GM19023 (cell line): ENCODE results near the gene RGS2.

Source experiments
- ATAC-seq: cut with Tn5 transposase; IDR thresholded peaks from one replicate; pipeline ENCODE4 v1.9.1; 2021; ENCODE audit warnings: mild to moderate bottlenecking, moderate library complexity; ENCODE audit not compliant: unreplicated experiment

The RGS2 gene

DNA sequence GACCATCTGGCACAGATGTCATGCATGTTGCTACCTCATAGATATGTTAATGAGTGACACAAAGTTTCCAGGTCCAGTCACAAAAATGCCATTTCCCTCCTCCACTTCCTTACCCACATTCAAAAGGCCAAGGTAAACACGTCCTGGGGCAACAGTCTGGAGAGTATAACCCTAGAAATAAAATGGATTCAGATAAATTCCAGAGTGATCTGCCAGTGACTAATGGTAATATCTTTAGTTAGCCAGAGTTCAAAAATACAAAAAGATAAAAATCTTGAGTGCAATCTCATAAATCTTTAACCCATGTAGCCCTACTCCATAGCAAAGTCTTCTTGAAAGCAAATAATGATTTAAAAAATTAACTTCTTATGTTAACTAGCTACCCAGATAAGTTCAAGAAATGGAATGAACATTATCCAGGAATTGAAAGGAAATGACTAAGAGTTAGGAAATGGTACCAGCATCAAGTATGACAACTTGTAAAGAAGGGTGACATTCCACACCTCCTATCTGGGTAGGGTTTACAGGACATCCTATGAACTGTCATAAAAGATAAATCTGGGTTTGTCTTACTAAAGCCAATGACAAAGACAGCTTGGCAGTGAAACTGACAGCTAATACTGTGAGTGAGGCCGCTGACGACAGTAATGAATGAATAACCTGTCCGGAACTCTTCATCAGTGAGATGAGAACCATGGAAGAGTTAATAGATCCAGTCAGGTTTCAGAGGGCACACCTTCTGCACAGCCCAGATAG, 18.1 kb downstream of the RGS2 start:
- ATAC-seq: no peak

DNA sequence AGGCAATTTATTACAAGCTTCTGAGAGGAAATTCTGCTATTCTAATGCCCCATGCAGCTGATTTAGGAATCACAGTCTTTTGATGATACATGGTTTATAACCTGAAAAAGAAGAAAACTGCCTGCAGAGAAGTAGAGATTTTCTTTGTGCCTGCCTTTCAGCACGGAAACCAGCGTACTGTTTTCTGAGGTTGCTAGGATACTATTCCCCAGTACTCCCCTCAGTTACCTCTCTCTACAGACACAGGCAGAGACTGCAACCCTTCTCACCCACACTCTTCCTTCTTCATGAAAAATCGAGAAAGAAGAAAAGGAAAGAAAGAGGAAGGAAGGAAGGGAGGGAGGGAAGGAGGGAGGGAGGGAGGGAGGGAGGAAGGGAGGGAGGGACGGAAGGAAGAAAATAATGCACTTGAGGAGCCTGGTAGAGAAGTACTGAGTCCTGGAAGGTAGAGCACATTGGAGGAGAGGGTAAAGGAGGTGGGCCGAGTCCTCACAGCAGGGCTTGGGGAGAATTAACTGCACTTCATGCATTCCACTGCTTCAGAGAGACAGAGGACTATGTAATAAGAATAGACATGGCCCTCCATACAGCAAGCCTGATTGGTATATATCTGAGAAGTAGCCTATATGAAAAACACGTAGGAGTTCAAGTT, 21.9 kb downstream of the RGS2 start:
- ATAC-seq: no peak

DNA sequence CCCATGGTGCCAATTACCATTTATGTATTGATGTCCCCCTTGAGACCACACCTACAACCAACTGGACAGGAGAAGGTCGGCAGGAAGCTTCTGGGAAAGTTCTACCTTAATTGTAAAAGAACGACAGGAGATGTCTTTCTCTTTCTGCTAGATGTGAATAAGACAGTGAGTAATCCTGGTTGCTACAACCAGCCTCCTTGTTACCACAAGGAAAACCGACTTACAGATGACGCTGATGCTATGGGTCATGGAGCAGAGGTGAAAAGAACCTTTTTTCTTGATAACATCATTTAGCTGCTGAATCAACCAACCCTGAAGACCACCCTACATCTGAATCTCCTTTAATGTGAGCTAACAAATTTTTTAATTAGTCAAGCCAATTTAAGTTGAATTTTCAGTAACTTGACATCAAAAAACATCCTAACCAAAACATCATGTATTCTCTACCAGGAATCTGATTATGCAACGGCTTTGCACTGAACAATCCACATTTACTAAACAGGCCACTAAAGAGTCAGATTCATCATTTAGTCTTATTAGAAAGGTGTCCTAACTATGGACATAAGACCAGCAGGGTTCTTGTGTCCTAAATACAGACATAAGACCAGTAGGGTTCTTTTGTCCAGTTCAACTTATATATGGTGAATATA, 23.0 kb downstream of the RGS2 start:
- no peak for ATAC-seq

DNA sequence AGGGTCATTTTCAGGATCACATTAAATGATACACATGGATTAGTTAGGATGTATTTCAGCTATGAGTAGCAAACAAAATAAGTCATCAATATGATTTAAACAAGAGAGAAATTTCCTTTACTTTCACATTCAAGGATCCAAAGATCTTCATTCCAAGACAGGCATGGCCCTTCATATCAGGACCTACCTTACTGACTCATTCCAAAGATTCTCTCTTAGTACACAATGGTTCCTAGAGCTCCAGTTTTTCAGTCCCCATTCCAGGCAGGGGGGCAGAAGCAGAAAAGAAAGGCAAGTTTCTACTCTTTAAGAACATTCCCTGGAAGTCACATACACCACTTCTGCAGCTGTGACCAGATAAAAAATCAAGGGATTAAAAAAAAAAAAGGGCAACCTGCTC, 23.7 kb downstream of the RGS2 start:
- no peak for ATAC-seq

DNA sequence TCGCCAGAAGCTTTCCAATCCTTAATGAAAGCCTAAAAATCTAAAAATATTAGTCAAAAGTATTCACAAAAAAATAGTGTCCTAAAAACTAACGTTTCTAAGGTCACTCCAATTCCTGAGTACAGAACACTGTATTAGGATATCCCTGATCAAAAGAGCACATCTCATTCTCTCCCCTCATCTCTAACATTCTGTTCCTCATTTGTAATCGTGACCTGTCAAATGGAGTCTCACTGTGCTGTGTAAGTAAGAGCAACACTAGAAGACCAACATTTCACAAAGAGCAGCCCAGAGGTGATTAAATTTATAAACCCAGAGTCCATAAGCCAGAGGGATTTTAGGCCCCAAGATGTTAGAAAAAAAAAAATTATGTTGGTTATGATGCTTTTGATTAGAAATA, 26.3 kb downstream of the RGS2 start:
- ATAC-seq: no peak

DNA sequence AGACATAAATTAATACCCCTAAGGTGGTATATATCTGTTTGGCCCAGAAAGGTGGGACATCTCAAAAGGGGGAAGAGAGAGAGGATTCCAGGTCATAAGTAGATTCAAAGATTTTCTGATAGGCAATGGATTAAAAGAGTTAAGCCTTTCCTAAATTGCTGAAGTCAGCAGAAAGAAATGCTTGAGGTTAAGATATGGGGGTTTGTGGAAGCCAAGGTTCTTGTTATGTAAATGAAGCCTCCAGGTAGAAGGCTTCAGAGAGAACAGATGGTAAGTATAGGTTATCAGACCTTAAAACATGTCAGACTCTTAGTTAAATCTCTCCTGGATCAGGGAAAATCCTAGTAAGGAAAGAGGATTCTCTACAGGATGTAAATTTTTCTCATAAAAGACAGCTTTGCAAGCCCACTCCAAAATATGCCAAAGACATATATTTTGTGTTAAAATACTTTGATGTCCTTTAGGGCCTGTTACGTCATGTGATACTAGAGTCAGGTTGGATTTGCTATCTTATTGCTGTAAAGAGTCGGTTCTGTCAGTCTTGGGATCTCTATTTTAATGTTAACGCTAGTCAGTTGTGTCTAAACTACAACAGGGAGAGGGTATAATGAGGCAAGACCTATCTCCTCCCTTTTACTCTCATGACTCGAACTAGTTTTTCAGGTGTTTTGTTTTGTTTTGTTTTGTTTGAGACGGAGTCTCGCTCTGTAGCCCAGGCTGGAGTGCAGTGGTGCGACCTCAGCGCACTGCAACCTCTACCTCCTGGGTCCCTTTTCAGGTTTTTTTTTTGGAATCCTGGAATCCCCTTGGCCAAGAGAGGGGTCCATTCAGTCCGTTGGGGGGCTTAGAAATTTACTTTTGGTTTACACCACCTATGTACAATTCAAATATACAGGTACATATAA, 30.6 kb downstream of the RGS2 start:
- no peak for ATAC-seq

DNA sequence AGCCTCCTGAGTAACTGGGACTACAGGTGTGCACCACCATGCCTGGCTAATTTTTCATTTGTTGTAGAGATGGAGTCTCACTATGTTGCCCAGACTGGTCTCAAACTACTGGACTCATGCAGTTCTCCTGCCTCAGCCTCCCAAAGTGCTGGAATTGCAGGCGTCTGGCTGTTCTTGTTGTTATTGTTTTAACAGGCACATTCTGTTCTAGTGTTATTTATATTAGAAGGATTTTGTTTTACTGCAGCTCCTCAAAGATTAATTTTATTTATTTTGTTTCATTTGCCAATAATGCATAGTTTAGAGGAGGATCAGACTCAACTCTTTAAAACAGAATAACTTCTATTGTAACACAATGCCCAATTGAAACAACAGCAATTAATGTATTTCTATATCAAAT, 35.5 kb downstream of the RGS2 start:
- no peak for ATAC-seq

DNA sequence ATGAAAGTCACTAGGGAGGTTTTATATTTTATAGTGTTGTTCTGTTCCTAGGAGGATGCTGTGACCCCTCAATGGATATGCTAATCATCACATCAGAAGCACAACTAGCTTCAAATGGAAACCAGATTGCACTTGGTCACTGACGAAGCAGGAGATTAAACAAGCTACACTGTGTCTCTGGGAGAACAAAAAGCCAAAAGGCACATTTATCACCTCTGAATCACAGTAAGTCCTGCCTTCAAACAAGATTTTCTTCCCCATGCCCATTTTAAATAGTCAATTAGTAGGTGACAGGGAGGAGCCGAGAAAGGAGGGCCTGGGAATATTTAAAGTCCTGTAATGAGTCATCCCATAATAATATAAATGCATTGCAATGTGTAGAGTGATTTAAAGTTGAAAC, 38.1 kb downstream of the RGS2 start:
- ATAC-seq: no peak

DNA sequence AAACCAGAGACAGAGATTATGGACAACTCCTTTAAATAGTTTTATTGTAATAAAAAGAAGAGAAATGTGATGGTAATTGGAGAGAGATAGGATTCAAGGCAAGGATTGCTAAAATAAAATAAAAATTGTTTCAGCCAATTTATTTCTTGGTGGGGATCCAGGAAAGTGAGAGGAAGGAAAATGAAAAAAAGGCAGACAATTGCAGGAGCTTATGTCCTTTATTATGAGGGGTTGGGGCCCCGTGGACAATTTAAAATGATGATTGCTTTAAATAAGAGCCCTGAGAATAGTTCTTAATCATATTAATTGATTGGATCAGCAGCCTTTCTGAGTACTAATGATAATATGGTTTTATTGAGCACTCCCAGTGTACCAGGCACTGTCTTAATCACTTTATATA, 40.2 kb downstream of the RGS2 start:
- no peak for ATAC-seq

DNA sequence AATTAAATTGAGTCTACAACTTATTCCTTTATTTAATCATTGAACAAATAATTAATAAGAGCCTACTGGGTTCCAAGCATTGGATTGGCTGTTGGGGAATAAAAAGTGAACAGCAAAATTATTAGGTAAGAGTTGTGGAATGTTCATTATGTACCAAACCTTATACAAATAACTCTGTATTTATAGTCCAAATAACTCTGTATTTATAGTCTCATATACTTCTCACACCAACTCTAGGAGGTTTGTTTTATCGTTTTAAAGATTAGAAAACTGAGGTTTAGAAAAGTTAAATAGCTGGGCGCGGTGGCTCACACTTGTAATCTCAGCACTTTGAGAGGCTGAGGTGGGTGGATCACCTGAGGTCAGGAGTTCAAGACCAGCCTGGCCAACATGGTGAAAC, 40.6 kb downstream of the RGS2 start:
- no peak for ATAC-seq

DNA sequence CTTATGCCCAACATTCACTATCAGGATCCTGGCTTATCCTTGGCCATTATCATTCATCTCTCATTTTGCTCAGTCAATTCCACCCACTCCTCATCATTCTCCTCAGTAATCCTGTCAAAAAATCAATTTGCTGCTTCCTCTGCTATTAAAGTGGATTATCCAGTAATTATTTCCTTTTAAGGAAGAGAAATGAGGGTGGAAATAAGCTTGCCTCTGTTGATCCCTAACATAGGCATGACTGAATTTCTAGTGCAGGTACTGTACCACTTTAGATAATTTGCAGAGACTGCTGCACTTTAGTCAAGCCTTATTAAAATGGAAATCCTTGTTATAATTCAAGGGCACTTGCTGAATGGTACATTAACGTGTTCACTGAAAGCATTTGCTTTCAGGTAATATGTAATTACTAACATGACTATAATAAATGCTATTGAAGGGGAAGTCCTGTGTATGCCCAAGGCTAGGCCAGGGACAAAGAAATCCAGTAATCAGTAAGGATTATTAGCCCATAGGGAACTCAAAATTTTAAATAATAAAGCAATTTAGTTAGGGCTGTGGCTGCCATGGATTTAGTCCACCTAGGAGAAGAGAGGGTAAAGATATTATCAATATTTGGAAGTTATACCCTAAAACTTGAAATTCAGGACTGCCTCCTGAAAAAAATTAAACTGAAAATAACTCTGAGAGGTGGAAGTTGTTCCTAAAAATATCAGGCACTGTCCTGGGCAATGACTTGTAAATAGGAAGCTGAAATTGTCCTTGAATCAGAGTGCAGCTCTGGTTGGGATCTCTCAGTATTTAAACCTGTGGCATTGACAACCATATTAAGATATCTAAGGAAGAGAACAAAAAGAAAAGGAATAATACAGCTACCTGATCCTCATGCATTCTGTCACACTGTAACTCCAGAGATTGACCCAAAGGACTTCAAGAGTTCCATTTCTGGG, 43.4 kb downstream of the RGS2 start:
- ATAC-seq: no peak

DNA sequence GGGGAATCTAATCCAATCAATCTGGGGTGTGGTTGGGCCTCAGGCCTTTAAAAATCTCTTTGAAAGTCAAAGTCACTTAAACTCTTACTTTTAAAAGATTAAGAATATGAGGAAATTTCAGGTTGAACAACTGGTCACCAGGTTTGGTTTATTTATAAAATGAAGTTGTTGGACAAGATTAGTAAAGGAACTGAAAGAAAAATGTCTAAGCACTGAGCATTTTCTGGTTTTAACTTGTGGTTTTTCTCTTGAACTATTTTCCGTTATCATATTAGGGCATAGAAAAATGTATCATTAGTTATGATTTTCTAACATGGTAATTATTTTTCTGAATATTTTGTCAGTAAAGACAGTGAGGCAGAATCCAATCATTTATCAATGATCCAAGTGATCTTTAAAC, 49.6 kb downstream of the RGS2 start:
- no peak for ATAC-seq

DNA sequence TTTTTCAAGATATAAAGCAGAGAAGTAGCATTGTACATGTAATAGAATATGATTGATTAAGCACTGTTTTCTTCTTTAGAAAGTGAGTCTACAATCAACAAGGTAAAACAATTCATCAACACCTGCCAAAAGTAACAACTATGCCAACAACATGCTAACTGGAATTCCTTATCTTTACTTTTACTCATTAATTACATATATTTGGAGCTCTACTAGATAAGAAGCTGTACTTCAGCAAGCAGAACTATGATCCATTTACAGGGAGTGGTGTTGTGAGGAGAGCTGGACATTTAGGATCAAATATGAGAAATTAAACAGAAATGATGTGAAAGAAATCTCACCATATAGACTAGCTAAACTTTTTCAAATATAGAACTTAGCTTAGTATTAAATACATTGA, 51.0 kb downstream of the RGS2 start:
- no peak for ATAC-seq

DNA sequence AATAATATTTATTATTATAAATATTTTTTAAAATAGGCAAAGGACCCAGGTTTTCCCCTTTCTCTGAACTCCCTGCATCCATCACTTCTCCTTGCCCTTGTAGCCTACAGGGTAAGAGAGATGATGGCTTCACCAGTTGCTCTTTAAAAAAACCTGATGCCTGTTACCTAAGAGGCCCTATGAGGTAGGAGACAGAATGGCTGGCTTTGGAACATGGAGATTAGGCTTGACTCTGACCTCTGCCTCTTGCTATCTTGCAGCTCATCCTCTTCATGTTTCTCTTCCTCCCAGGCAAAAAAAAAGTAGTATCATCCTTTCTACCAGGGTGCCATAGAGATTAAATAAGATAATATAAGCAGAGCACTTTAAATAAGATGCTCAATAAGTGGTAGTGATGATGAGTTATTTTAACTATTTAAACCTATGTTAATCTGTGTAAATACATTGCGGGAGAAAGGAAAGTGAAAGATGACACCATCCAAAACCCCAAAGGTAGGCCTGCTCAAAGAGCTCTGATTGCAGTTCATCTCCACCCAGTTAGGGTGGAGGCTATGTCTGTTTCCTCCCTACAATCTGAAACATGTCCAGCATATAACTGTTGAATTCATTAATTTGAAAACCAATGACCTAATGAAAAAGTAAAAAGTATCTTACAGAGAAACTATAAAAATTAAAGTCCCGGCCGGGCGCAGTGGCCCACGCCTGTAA, 51.8 kb downstream of the RGS2 start:
- ATAC-seq: no peak

DNA sequence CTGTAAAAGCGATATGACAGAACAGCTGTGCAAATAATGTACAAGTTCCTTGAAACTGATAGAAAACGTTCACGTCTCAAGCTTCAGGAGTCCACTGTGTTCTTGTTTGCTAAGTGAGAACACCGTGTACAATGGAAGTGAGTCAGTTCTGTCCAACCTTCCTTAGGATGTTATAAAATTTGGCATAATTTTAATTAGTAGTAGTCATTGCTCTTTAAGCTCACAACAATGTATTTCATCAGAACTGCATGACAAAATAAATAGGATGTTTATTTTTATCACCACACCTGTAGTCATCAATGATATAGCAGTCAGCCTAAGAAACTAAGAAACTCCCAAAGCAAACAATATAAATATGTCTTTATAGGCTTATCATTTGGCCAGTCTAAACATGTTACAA, 53.0 kb downstream of the RGS2 start:
- no peak for ATAC-seq
